Left ventricle myocardium inferior (tissue), 1 donor: ENCODE data around the gene CAMTA2. TPM values are rescaled to one million over a fixed set of nuclear protein-coding genes. Genes with fewer than 3 reads are reported as not detected.

Experiments used
- DNase-seq: peaks from one replicate; pipeline ENCODE4 v3.0.0-alpha.2; 2020
- H3K27ac ChIP-seq: fragments of 200-600 bp; replicated peaks from 2 replicates; pipeline ENCODE4 v1.8.0; 2021
- H3K27me3 ChIP-seq: fragments of 200-600 bp; 2 replicates; pipeline ENCODE4 v1.8.0; 2021; ENCODE audit warnings: low read depth
- H3K36me3 ChIP-seq: fragments of 200-600 bp; 2 replicates; pipeline ENCODE4 v1.8.0; 2021
- H3K4me1 ChIP-seq: fragments of 200-600 bp; 2 replicates; pipeline ENCODE4 v1.8.0; 2021
- H3K4me3 ChIP-seq: fragments of 200-600 bp; 2 replicates; pipeline ENCODE4 v1.8.0; 2021; ENCODE audit warnings: mild to moderate bottlenecking, moderate library complexity
- H3K9me3 ChIP-seq: fragments of 200-600 bp; replicated peaks from 2 replicates; pipeline ENCODE4 v1.8.0; 2021
- intact Hi-C: fragments of 100-400 bp; cut with micrococcal nuclease; formaldehyde crosslinking; loops from one replicate; pipeline ENCODE4 v1.11.0; 2022
- total RNA-seq: library from RNA; stranded (reverse); fragmentation: NEBNext Ultra II Directional; extraction: Animal tissue kit (Norgen Biotek cat#: 25700); gene quantifications from one replicate; pipeline ENCODE4 v1.2.1, GENCODE V29; 2021
- TF ChIP-seq, protein P1 (sequence below): fragments of 200-600 bp; IDR thresholded peaks from 2 replicates; pipeline ENCODE4 v1.8.0; 2021; ENCODE audit warnings: antibody characterized with exemption, mild to moderate bottlenecking, borderline replicate concordance
- donor health status: DM: no; HTN: yes; CAD: no; lungs with severe emphysema.

CAMTA2 gene
- total RNA-seq, 1 donor from 2014 or later = 33.8 TPM

DNA sequence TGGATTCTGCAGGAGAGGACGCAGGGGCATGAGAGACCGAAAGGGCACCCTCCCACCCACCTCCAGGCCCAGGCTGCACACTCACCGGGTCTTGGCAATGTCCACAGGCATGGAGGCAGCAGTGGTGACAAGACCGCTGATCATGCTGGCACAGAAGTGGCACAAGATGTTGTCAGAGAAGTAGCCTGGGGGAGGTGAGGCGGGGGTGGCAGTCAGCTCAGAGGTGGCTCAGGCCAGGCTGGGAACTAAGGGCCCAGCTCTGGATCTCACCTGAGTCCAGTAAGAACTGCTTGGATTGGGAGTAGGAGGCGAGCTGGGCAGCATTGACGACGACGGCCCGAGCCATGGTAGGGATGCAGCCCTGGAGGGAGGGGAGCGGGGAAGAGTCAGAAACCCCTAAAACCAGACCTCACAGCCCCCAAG is 49.4 kb downstream of the CAMTA2 start:
- intact Hi-C loops = no loop called here
- no peak for DNase-seq
- H3K36me3 ChIP-seq = peaks cover 44% of the 10 kb centered on the region
- H3K4me3 ChIP-seq = peak overlapping the region; percentile 84
- peak overlapping the region; percentile 96 for H3K27ac ChIP-seq
- H3K9me3 ChIP-seq = no peaks in the 10 kb centered on the region
- H3K4me1 ChIP-seq = peaks cover 62% of the 10 kb centered on the region
- TF ChIP-seq, protein P1, sequence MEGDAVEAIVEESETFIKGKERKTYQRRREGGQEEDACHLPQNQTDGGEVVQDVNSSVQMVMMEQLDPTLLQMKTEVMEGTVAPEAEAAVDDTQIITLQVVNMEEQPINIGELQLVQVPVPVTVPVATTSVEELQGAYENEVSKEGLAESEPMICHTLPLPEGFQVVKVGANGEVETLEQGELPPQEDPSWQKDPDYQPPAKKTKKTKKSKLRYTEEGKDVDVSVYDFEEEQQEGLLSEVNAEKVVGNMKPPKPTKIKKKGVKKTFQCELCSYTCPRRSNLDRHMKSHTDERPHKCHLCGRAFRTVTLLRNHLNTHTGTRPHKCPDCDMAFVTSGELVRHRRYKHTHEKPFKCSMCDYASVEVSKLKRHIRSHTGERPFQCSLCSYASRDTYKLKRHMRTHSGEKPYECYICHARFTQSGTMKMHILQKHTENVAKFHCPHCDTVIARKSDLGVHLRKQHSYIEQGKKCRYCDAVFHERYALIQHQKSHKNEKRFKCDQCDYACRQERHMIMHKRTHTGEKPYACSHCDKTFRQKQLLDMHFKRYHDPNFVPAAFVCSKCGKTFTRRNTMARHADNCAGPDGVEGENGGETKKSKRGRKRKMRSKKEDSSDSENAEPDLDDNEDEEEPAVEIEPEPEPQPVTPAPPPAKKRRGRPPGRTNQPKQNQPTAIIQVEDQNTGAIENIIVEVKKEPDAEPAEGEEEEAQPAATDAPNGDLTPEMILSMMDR = no peak
- H3K27me3 ChIP-seq = no peaks in the 10 kb centered on the region

DNA sequence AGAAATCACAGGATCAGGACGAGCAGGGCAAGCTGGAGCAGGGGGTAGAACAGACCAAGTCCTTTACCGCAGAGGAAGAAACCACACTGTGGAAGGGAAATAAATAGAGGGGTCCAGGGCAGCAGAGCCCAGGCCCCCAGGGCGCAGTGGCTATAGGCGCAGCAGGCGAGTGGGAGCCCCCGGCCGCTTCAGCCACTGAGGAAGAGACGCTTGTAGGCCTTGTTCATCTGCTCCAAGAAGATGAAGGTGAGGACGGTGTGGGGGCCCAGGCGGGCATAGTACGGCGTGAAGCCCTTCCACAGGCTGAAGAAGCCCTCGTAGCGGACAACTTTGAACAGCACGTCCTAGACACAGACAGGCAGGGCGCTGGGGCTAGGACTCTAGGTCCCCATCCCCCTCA is 49.9 kb downstream of the CAMTA2 start:
- H3K36me3 ChIP-seq = peaks cover 39% of the 10 kb centered on the region
- H3K27me3 ChIP-seq = no peaks in the 10 kb centered on the region
- H3K9me3 ChIP-seq = no peaks in the 10 kb centered on the region
- no peak overlapping the region for H3K4me3 ChIP-seq
- TF ChIP-seq, protein P1 = no peak
- H3K27ac ChIP-seq = no peak overlapping the region
- intact Hi-C loops = no loop called here
- H3K4me1 ChIP-seq = peaks cover 57% of the 10 kb centered on the region
- DNase-seq = no peak

DNA sequence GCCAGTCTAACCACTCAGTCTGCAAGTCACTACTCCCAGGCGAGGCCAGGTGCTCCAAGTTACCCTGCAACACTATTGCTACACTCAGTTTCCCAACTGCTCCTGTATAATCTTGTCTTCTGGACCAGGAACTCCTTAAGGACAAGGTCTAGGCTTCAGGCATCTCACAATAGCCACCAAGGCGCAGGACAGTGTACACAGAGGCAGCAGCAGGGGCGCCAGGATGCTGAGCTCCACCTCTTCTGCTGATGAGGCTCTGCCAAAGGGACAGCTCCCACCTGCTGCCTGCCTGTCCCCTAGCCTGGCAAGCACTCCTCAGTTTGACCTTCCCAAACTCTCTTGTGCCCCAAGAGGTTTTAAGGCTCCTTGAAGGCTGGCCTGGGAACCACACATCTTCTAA is 51.0 kb downstream of the CAMTA2 start:
- H3K4me3 ChIP-seq = no peak overlapping the region
- TF ChIP-seq, protein P1 = no peak
- H3K27ac ChIP-seq = no peak overlapping the region
- intact Hi-C loops = no loop called here
- no peaks in the 10 kb centered on the region for H3K9me3 ChIP-seq
- H3K36me3 ChIP-seq = peaks cover 30% of the 10 kb centered on the region
- DNase-seq = no peak
- peaks cover 48% of the 10 kb centered on the region for H3K4me1 ChIP-seq
- H3K27me3 ChIP-seq = no peaks in the 10 kb centered on the region

DNA sequence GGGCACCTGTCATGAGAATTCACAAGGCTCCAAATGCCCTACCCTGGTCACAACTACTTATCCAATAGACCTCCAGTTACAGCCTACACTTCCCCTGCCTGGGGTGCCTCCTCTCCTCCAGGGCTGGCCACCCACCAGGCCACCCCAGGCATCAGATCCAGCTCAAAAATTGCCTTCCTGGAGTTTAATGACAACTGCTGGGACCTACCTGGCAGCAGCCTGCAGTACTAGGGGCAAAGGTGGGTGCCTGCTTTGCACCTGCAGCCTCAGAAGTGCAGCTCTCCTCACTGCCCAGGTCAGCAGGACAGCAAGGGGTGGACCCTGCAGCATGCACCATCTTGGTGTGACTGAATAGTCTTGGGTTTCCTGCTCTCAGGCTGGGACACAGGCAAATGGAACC is 51.8 kb downstream of the CAMTA2 start:
- intact Hi-C loops = no loop called here
- Histone ChIP-seq H3K27ac (no peak overlapping the region), H3K36me3 (peaks cover 30% of the 10 kb centered on the region), H3K27me3 (no peaks in the 10 kb centered on the region), H3K4me3 (no peak overlapping the region), H3K9me3 (no peaks in the 10 kb centered on the region), H3K4me1 (peaks cover 40% of the 10 kb centered on the region)
- no peak for DNase-seq
- TF ChIP-seq, protein P1 = no peak

DNA sequence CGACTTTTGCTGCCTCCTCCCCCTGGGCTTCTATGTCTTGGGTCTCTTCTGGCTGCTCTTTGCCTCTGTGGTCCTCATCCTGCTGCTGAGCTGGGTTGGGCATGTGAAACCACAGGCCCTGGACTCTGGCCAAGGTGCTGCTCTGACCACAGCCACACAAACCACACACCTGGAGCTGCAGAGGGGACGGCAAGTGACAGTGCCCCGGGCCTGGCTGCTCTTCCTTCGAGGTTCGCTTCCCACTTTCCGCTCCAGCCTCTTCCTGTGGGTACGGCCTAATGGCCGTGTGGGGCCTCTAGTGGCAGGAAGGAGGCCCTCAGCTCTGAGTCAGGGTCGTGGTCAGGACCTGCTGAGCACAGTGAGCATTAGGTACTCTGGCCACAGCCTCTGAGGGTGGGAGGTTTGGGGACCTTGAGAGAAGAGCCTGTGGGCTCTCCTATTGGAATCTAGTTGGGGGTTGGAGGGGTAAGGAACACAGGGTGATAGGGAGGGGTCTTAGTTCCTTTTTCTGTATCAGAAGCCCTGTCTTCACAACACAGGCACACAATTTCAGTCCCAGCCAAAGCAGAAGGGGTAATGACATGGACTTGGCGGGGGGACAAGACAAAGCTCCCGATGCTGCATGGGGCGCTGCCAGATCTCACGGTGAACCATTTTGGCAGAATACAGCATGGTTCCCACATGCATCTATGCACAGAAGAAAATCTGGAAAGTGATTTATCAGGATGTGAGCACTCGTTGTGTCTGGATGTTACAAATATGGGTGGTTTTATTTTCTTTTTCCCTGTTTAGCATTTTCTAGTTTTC is 53.1 kb downstream of the CAMTA2 start:
- H3K27ac ChIP-seq = peak overlapping the region; percentile 51
- H3K4me3 ChIP-seq = no peak overlapping the region
- no peak for DNase-seq
- no peaks in the 10 kb centered on the region for H3K9me3 ChIP-seq
- no peaks in the 10 kb centered on the region for H3K27me3 ChIP-seq
- TF ChIP-seq, protein P1 = no peak
- H3K4me1 ChIP-seq = peaks cover 31% of the 10 kb centered on the region
- intact Hi-C loops = no loop called here
- H3K36me3 ChIP-seq = peaks cover 30% of the 10 kb centered on the region
